Fibroblast of lung (primary cell): ENCODE data around the gene PPARG.

Source experiments
- EZH2 ChIP-seq: IDR thresholded peaks from 2 replicates; pipeline ENCODE4 v1.5.1; 2012; ENCODE audit warnings: low read length, control low read depth, mild to moderate bottlenecking; ENCODE audit errors: missing control alignments
- TF ChIP-seq, protein P1 (sequence below), 2 donors: IDR thresholded peaks in 1 of 2; conservative IDR thresholded peaks in 1 of 2; 1 replicate in 1 of 2; 2 replicates in 1 of 2; pipeline ENCODE4 v1.5.1; 2011 to 2012; ENCODE audit warnings: low read length in 2 of 2, control low read depth in 1 of 2, inconsistent platforms in 1 of 2, low read depth in 1 of 2, mild to moderate bottlenecking in 1 of 2

- TF ChIP-seq, protein P1, sequence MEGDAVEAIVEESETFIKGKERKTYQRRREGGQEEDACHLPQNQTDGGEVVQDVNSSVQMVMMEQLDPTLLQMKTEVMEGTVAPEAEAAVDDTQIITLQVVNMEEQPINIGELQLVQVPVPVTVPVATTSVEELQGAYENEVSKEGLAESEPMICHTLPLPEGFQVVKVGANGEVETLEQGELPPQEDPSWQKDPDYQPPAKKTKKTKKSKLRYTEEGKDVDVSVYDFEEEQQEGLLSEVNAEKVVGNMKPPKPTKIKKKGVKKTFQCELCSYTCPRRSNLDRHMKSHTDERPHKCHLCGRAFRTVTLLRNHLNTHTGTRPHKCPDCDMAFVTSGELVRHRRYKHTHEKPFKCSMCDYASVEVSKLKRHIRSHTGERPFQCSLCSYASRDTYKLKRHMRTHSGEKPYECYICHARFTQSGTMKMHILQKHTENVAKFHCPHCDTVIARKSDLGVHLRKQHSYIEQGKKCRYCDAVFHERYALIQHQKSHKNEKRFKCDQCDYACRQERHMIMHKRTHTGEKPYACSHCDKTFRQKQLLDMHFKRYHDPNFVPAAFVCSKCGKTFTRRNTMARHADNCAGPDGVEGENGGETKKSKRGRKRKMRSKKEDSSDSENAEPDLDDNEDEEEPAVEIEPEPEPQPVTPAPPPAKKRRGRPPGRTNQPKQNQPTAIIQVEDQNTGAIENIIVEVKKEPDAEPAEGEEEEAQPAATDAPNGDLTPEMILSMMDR (conservative IDR thresholded peaks at IDR 0.05 in 1 of 2, IDR thresholded peaks at IDR 0.05 in 1 of 2; ENCODE audit: low read depth in 1 of 2, low read length in 2 of 2) = no peak
- no peak for TF ChIP-seq EZH2
These were observed 39.4 kb downstream of the PPARG start for GRCh38 chr3:12328132-12328836.
